Measurements from ENCODE around the gene CDH4.
"Not testable (repeated sequence)": the region's sequence is repeated elsewhere in the genome, so short reads cannot be mapped to it uniquely, and the experiment has no call there.

CDH4 gene

DNA sequence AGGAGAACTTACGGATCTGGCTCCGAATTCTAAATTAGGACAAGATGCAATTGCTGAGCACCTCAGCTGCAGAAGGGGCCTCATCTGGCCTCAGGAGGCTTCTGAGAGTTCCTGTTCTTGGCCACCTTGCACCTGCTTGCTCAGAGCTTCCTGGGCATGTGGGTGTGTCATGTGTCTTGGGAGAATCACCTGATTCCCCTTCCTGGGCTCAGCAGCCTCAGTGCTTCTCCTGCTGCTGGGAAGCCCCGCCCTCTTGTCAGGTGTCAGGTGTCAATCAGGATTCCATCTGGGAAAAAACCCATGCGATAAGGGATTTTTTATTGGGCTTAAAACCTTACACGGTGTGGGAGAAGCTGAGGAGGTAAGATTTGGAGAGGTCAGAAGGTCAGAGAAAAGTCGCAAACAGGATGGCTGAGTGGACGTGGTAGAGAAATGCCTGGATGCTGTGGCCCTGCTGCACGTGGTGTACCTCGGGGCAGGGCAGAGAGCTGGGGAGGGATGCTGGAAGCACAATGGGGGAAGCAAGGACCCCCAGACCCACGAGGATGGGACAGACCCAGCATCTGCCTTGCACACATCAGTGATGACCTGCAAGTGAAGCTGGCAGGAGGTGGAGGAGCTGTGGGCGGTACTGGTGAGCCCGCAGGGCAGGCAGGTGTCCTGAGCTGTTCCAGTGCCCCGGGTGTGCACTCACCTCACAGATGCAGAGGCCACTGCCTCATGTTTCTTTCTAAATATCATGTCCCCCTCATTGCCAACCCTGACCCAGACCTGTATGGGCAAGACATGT, 170.8 kb downstream of the CDH4 start:
- Histone ChIP-seq H3K9me3 (ENCODE audit: control insufficient read depth, insufficient read depth, low read length) (no peaks in the 10 kb centered on the region), H3K9ac (ENCODE audit: low read depth, low read length) (no peak overlapping the region), H3K27me3 (ENCODE audit: control insufficient read depth, insufficient read depth, low read length) (peaks cover 8% of the 10 kb centered on the region), H3K4me1 (ENCODE audit: control insufficient read depth, insufficient read depth, low read length) (peaks cover 3% of the 10 kb centered on the region), H3K36me3 (ENCODE audit: control insufficient read depth, insufficient read depth, low read length) (no peaks in the 10 kb centered on the region), H3K4me3 (ENCODE audit: low read depth, low read length) (no peak overlapping the region)

DNA sequence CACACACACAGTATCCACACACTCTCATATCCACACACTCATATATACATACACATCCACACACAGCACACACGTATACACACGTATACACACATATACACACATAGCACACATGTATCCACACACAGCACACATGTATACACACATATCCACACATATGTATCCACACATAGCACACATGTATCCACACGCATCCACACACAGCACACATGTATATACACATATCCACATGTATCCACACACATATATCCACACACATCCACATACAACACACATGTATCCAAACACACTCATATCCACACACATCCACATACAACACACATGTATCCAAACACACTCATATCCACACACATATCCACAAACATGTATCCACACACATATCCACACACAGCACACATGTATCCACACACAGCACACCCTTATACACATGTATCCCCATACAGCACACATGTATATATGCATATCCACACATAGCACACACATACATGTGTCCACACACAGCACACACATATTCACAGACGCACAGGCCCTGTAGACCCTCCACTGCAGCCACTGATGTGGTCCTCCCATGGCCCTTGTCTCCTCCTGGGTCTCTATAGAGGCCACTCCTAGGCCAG, 172.1 kb downstream of the CDH4 start:
- no peak overlapping the region for H3K4me3 ChIP-seq (ENCODE audit: low read depth, low read length)
- H3K36me3 ChIP-seq (ENCODE audit: control insufficient read depth, insufficient read depth, low read length) = no peaks in the 10 kb centered on the region
- H3K9ac ChIP-seq (ENCODE audit: low read depth, low read length) = no peak overlapping the region
- H3K27me3 ChIP-seq (ENCODE audit: control insufficient read depth, insufficient read depth, low read length) = peaks cover 16% of the 10 kb centered on the region
- no peaks in the 10 kb centered on the region for H3K9me3 ChIP-seq (ENCODE audit: control insufficient read depth, insufficient read depth, low read length)
- peaks cover 3% of the 10 kb centered on the region for H3K4me1 ChIP-seq (ENCODE audit: control insufficient read depth, insufficient read depth, low read length)

DNA sequence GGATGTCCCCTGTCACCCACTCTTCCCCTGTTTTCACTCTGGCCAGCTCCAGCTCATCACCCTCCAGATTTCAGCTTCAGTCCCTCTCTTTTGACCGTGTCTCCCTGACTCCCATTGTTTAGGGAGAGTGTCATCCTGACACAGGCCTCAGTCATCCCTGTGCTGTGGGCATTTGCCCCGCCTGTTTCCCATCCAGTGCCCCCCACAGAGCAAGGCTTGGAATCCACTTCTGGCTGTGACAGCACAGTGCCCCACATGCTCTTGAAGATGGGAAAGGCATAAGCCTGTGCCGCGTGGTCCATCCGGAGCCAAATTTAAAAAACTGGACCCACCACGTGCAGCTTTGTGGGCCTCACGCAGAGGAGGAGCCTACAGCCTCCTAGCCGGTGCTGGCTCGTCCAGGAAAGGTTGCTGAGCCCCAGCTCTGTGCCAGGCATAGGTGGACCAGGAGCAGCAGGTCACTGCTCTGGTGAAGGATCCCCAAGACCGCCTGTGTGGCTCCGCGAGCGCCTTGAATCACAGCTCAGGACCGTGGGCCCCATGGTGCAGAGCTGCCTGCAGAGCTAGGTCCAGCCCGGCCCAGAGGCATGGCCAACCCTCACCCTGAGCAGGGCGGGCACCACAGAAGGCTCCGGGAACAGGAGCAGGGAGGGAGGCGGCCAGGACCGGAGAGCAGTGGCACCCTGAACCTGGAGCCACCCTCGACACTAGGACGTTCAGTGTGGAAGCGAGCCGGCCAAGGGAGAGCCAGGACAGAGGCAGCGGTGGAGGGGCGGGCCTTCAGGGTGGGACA, 172.8 kb downstream of the CDH4 start:
- H3K27me3 ChIP-seq (ENCODE audit: control insufficient read depth, insufficient read depth, low read length) = peaks cover 18% of the 10 kb centered on the region
- no peak overlapping the region for H3K4me3 ChIP-seq (ENCODE audit: low read depth, low read length)
- H3K9me3 ChIP-seq (ENCODE audit: control insufficient read depth, insufficient read depth, low read length) = no peaks in the 10 kb centered on the region
- no peaks in the 10 kb centered on the region for H3K36me3 ChIP-seq (ENCODE audit: control insufficient read depth, insufficient read depth, low read length)
- peaks cover 3% of the 10 kb centered on the region for H3K4me1 ChIP-seq (ENCODE audit: control insufficient read depth, insufficient read depth, low read length)
- no peak overlapping the region for H3K9ac ChIP-seq (ENCODE audit: low read depth, low read length)

DNA sequence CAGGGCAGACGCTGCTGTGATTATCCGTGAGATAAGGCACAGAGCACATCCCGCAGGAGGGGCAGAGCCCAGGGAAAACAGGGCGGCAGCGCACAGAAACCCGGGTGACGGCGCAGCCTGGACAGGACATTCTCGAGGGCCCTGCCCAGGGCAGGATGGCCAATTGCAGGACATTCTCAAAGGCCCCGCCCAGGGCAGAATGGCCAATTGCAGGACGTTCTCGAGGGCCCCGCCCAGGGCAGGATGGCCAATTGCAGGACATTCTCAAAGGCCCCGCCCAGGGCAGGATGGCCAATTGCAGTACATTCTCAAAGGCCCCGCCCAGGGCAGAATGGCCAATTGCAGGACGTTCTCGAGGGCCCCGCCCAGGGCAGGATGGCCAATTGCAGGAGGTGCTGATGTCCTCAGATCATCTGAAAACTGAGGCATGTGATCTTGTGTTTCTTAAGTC, 173.5 kb downstream of the CDH4 start:
- H3K4me3 ChIP-seq (ENCODE audit: low read depth, low read length); H3K36me3 ChIP-seq (ENCODE audit: control insufficient read depth, insufficient read depth, low read length); H3K9me3 ChIP-seq (ENCODE audit: control insufficient read depth, insufficient read depth, low read length); H3K4me1 ChIP-seq (ENCODE audit: control insufficient read depth, insufficient read depth, low read length); H3K9ac ChIP-seq (ENCODE audit: low read depth, low read length): not testable (repeated sequence)
- peaks cover 19% of the 10 kb centered on the region for H3K27me3 ChIP-seq (ENCODE audit: control insufficient read depth, insufficient read depth, low read length)

DNA sequence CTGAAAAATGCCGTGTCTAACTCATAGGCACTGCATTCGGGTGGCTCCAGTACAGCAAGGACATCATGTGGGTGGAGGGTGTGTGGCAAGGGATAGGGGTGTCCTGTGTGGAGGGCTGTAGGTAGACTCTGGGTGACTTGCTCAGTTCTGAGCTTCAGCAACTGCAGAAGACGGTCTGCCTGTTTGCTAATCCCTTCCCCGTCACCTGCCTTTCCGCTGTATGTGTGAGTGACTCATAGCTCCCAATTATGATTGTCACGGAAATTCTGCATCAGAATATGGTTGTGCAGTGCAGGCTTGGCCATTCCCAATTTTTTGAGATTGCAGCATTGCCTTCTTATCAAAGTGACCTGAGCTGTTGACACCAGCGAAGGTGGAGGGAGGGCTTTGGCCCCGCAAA, 174.3 kb downstream of the CDH4 start:
- Histone ChIP-seq H3K9ac (ENCODE audit: low read depth, low read length) (no peak overlapping the region), H3K4me1 (ENCODE audit: control insufficient read depth, insufficient read depth, low read length) (peaks cover 8% of the 10 kb centered on the region), H3K36me3 (ENCODE audit: control insufficient read depth, insufficient read depth, low read length) (no peaks in the 10 kb centered on the region), H3K9me3 (ENCODE audit: control insufficient read depth, insufficient read depth, low read length) (no peaks in the 10 kb centered on the region), H3K4me3 (ENCODE audit: low read depth, low read length) (no peak overlapping the region), H3K27me3 (ENCODE audit: control insufficient read depth, insufficient read depth, low read length) (peaks cover 19% of the 10 kb centered on the region)

DNA sequence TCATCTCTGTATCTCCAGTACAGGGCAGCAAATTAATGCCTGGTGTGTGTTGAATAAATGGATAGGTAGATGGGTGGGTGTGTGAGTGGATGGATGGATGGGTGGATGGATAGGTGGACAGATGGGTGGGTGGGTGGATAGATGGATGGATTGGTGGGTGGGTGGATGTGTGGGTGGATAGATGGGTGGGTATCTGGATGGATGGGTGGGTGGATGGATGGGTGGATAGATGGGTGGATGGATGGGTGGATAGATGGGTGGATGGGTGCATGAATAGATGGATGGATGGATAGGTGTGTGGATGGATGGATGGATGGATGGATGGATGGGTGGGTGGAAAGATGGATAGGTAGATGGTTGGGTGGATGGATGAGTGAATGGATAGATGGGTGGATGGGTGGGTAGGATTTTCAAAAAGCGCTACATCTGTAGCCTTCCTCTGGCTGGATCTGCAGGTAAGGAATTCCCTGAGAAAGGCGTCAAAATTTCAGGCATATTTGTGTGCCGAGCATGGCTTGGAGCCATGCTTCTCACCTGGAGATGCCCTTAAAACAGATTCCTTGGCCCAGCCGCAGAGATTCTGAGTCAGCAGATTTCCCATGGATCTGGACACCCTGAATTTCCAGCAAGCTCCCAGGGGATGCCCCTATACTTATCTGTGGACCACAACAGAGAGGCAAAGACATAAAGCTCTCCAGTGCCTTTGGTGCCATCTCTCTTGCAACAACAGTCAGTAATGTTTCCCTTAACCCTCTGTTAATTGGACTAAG, 177.6 kb downstream of the CDH4 start:
- Histone ChIP-seq H3K9me3 (ENCODE audit: control insufficient read depth, insufficient read depth, low read length) (no peaks in the 10 kb centered on the region), H3K4me1 (ENCODE audit: control insufficient read depth, insufficient read depth, low read length) (peaks cover 13% of the 10 kb centered on the region), H3K9ac (ENCODE audit: low read depth, low read length) (no peak overlapping the region), H3K4me3 (ENCODE audit: low read depth, low read length) (no peak overlapping the region), H3K36me3 (ENCODE audit: control insufficient read depth, insufficient read depth, low read length) (no peaks in the 10 kb centered on the region), H3K27me3 (ENCODE audit: control insufficient read depth, insufficient read depth, low read length) (peaks cover 19% of the 10 kb centered on the region)

DNA sequence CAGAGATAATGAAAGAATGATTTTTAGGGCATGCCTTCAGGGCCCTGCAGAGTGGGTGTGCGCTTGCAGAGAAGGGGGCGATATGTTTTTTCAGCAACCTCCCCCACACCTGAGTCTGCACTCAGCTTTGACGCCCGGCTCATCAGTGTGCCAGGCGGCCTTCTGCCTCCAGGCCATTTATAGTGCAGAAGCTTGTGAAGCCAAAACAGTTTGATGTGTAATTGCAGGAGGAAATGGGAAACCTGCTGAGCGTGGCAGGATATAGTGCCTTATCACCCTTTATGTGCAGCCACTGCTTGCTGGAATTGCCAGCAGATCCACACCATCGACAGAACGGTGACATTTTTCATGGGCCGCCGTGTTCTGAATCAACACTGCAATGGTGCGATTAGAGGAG, 178.2 kb downstream of the CDH4 start:
- Histone ChIP-seq H3K9me3 (ENCODE audit: control insufficient read depth, insufficient read depth, low read length) (no peaks in the 10 kb centered on the region), H3K36me3 (ENCODE audit: control insufficient read depth, insufficient read depth, low read length) (no peaks in the 10 kb centered on the region), H3K9ac (ENCODE audit: low read depth, low read length) (no peak overlapping the region), H3K4me3 (ENCODE audit: low read depth, low read length) (no peak overlapping the region), H3K27me3 (ENCODE audit: control insufficient read depth, insufficient read depth, low read length) (peaks cover 19% of the 10 kb centered on the region), H3K4me1 (ENCODE audit: control insufficient read depth, insufficient read depth, low read length) (peaks cover 19% of the 10 kb centered on the region)

DNA sequence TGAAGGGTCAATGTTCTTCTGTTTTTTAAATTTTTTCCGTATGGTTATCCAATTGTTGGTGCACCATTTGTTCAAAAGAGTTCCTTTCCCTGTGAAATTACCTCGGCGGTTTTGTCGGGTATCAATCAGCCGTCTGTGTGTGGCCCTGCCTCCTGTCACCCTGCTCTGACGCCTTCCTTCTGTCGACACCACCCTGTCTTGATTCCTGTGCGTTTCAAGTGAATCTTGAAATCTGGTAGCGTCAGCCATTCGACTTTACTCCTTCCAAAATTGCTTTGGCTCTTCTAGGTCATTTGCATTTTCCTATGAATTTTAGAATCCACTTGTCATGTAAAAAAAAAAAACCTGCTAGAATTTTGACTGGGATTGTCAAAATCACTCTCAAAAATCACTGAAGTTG, 181.1 kb downstream of the CDH4 start:
- H3K9ac ChIP-seq (ENCODE audit: low read depth, low read length) = no peak overlapping the region
- H3K4me3 ChIP-seq (ENCODE audit: low read depth, low read length) = no peak overlapping the region
- no peaks in the 10 kb centered on the region for H3K36me3 ChIP-seq (ENCODE audit: control insufficient read depth, insufficient read depth, low read length)
- peaks cover 40% of the 10 kb centered on the region for H3K4me1 ChIP-seq (ENCODE audit: control insufficient read depth, insufficient read depth, low read length)
- peaks cover 12% of the 10 kb centered on the region for H3K27me3 ChIP-seq (ENCODE audit: control insufficient read depth, insufficient read depth, low read length)
- no peaks in the 10 kb centered on the region for H3K9me3 ChIP-seq (ENCODE audit: control insufficient read depth, insufficient read depth, low read length)

DNA sequence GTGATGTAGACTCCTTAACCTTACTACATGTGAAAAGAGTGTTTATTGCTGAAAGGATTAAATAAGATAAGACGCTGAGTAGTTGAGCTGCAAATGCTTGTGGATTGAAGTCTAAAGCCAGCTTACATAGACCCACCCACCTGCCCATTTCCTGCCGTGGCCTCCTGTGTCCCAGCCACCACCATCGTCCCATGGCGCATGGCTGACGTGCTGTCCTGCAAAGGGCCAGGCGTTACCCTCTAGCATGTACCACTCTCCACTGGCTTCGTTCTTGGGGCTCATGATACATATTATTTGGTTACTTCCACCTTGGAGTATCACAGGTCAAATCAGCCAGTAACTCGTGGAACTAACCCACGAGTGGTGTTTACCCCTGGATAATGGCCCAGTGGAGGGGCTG, 181.8 kb downstream of the CDH4 start:
- peaks cover 46% of the 10 kb centered on the region for H3K4me1 ChIP-seq (ENCODE audit: control insufficient read depth, insufficient read depth, low read length)
- H3K4me3 ChIP-seq (ENCODE audit: low read depth, low read length) = no peak overlapping the region
- no peaks in the 10 kb centered on the region for H3K9me3 ChIP-seq (ENCODE audit: control insufficient read depth, insufficient read depth, low read length)
- H3K27me3 ChIP-seq (ENCODE audit: control insufficient read depth, insufficient read depth, low read length) = peaks cover 8% of the 10 kb centered on the region
- H3K9ac ChIP-seq (ENCODE audit: low read depth, low read length) = peak overlapping the region; percentile 28
- no peaks in the 10 kb centered on the region for H3K36me3 ChIP-seq (ENCODE audit: control insufficient read depth, insufficient read depth, low read length)

DNA sequence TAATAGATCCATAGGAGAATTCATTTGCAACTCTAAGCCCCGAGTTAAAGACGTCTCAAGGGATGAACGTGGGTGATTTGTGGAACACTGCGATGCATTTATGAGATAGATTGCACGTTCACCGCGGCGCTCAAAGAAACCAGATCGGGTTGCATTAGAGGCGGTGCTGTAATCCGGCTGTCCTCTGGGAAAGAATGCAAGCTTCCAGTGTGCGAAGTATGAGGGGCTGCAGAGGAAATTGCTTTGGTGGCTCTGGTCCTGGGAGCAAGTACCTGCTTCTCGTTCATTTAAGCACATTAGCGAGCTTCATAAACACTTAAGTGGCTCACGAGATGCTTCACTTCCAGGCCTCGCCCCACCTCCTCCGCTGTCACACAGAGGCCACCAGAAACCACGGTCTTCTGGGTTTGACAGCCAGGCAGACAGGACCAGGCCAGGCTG, 182.3 kb downstream of the CDH4 start:
- H3K27me3 ChIP-seq (ENCODE audit: control insufficient read depth, insufficient read depth, low read length) = peaks cover 3% of the 10 kb centered on the region
- H3K9ac ChIP-seq (ENCODE audit: low read depth, low read length) = no peak overlapping the region
- H3K9me3 ChIP-seq (ENCODE audit: control insufficient read depth, insufficient read depth, low read length) = no peaks in the 10 kb centered on the region
- no peak overlapping the region for H3K4me3 ChIP-seq (ENCODE audit: low read depth, low read length)
- peaks cover 47% of the 10 kb centered on the region for H3K4me1 ChIP-seq (ENCODE audit: control insufficient read depth, insufficient read depth, low read length)
- H3K36me3 ChIP-seq (ENCODE audit: control insufficient read depth, insufficient read depth, low read length) = no peaks in the 10 kb centered on the region

DNA sequence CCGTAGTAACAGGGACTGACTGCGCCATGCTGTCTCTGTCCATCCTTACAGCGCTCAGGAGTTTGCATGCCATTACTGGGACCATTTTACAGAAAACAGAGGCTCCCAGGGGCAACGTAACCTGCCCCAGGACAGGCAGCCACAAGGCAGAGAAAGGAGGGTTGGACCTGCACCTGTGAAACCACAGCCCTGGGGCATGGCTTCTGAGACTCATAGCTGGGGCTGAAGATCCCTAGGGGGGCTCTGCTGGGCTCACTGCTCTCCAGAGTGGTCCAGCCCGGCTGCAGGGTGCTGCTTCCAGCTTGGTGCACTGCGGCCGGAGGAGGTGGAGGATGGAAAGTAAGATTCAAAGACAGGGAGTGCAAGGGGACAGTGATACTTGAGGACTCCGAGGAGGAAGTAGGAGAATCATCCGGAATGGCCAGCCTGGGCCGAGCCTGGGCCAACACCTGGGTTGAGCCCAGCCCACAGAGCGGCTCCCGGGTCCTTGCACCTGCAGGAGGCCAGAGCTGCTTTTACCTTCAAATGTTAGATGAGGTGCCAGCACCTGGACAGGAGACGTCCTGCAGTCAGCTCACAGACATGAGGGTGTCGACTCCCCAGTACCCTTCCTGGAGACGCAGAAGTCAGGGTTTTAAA, 183.2 kb downstream of the CDH4 start:
- H3K27me3 ChIP-seq (ENCODE audit: control insufficient read depth, insufficient read depth, low read length) = no peaks in the 10 kb centered on the region
- no peak overlapping the region for H3K9ac ChIP-seq (ENCODE audit: low read depth, low read length)
- peaks cover 50% of the 10 kb centered on the region for H3K4me1 ChIP-seq (ENCODE audit: control insufficient read depth, insufficient read depth, low read length)
- no peaks in the 10 kb centered on the region for H3K9me3 ChIP-seq (ENCODE audit: control insufficient read depth, insufficient read depth, low read length)
- H3K36me3 ChIP-seq (ENCODE audit: control insufficient read depth, insufficient read depth, low read length) = no peaks in the 10 kb centered on the region
- H3K4me3 ChIP-seq (ENCODE audit: low read depth, low read length) = no peak overlapping the region
